Suppressor macrophage (primary cell): ENCODE data around the gene ZNF763.
"Not testable (repeated sequence)": the region's sequence is repeated elsewhere in the genome, so short reads cannot be mapped to it uniquely, and the experiment has no call there.

Experiments
- DNase-seq, 4 experiments: peaks; one replicate each; pipeline ENCODE4 v3.0.0-alpha.2; 2020 to 2022

The ZNF763 gene

DNA sequence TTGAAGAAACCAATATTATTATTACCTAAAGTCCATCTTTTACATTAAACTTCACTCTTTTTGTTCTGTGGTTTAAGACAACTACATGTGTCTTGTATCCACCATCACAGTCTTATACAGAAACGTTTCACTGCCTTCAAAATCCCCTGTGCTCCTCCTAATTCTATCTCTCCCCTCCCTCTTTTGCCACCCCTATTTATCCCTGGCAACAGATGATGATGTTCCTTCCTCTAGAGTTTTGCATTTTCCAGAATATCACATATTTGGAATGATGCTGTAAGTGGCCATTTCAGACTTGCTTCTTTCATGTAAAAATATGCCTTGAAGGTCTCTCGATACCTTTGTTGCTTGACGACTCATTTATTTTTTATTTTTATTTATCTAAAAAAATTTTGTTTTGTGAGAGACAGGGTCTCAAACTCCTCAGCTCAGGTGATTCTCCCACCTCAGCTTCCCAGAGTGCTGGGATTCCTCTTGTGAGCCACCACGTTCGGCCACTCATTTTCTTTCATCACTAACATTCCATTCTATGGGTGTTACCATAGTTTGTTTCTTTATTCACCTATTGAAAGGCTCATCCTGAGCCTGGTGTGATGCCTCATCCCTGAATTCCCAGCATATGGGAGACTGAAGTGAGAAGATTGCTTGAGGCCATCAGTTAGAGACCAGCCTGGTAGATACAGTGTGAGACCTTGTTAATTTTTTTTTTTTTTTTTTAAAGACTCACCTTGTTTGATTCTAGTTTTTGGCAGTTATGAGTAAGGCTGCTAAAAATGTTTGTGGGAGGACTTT lies 8.4 kb downstream of the ZNF763 start:
- DNase-seq, result no peak

DNA sequence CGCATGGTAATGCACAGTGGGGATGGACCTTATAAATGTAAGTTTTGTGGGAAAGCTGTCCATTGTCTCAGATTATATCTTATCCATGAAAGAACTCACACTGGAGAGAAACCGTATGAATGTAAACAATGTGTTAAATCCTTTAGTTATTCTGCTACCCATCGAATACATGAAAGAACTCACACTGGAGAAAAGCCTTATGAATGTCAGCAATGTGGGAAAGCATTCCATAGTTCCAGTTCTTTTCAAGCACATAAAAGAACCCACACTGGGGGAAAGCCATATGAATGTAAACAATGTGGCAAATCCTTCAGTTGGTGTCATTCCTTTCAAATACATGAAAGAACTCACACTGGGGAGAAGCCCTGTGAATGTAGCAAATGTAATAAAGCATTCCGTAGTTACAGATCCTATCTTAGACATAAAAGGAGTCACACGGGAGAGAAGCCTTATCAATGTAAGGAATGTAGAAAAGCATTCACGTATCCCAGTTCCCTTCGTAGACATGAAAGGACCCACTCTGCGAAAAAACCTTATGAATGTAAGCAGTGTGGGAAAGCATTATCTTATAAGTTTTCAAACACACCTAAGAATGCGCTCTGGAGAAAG lies 13.8 kb downstream of the ZNF763 start:
- DNase-seq, result no peak

DNA sequence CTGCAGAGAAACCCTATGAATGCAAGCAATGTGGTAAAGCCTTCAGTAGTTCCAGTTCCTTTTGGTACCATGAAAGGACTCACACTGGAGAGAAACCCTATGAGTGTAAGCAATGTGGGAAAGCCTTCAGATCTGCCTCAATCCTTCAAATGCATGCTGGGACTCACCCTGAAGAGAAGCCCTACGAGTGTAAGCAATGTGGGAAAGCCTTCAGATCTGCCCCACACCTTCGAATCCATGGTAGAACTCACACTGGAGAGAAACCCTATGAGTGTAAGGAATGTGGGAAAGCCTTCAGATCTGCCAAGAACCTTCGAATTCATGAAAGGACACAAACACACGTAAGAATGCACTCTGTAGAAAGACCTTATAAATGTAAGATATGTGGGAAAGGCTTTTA lies 14.7 kb downstream of the ZNF763 start:
- no peak for DNase-seq

DNA sequence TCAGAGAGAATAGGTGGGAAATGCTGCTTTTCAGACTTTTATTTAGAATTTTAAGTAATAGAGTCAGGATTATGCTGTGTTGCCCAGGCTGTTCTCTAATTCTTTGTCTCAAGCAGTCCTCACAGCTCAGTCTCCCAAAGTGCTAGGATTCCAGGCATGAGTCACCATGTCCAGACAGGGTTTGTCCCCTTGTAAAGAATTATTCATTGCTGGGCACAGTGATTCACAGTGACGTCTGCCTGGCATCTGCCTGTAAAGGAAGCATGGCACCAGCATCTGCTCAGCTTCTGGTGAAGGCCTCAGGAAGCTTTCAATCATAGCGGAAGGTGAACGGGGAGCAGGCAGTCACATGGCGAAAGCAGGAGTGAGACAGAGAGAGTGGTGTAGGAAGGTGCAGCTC lies 17.7 kb downstream of the ZNF763 start:
- no peak for DNase-seq

DNA sequence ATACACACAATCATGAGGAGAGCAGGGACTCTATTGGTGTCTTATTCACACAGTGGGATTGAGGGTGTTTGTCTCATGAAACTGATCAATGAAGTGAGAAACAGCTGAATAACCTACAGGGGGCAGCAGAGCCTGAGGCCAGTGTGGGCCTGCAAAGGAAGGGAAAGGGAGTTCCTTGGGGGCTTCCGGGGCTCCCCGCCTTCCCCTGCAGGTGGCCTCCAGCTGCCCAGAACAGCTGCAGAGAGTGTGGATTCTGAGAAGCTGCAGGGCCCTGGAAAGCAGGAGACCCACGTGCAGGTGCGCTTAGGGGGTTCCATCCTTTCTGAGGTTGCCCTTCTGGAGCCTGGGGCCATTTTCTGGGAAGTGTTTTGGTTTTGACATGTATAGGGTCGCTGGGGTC lies 20.1 kb downstream of the ZNF763 start:
- DNase-seq, result no peak

DNA sequence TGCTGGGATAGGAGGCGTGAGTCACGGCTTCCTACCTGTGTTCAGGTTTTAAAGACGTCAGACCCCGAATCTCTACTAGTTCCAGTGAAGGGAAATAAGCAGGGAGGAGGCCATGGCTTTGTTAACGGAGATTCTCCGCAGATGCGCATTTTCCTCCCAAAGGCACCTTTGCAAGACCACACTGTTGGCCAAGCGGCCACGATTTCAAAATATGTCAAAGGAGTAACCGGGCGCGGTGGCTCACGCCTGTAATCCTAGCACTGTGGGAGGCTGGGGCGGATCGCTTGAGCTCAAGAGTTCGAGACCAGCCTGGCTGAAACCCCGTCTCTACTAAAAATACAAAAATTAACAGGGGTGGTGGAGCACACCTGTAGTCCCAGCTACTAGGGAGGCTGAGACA lies 21.9 kb downstream of the ZNF763 start:
- DNase-seq, result no peak

DNA sequence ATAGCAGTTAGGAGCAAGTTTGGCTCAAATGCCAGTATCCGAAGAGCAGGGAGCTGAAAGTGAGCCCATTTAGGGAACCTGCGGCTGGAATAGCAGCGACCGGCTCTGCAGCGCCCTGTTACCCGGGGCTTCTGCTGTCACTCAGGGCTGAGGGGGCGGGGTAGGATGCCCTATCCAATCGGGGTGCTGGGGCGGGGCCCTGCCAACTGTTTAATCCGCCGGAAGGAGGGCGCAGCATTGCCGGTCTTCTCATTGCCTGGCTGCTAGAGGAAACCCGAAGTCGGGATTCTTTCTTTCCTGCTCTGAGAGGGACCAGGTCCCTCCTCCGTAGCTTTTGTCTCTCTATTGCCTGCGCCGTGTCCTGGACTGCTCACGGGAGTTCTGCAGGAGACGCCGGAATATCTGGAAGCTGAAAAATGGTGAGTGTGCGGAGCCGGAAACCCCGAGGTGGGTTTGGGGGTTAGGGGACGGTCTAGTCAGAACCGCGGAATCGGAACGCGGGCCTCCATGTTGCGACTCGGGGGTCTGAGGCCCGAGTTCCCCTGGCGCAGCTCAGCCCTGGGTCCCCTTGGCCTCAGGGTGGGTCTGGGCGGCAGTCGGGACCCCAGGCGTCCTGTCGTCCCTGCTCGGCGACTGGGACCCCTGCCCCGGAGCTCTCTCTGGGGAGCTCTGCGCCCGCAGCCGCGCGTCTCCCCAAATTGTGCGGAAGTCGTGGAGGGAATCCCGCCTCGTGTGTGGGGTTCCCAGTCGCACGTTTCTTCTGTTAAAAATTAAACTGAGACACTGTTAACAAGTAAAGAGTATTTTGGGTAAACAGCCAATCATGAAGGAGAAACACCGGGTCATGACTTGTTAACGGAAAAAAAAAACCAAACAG lies 22.8 kb downstream of the ZNF763 start:
- DNase-seq, result peak; percentile 97 to 99 (median 98)

DNA sequence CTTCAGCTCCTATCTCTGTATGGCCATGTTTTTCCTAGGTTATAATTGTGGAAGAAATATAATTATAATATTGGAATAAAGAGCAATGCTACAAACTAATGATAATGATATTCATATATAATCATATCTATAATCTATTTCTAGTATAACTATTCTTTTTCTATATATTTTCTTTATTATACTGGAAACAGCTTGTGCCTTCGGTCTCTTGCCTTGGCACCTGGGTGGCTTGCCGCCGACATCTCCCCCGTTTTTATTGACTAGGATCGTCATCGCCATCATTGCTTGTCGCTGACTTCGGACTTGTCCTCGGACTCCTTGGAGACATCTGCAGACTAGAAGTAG lies 24.2 kb downstream of the ZNF763 start:
- DNase-seq, result no peak

DNA sequence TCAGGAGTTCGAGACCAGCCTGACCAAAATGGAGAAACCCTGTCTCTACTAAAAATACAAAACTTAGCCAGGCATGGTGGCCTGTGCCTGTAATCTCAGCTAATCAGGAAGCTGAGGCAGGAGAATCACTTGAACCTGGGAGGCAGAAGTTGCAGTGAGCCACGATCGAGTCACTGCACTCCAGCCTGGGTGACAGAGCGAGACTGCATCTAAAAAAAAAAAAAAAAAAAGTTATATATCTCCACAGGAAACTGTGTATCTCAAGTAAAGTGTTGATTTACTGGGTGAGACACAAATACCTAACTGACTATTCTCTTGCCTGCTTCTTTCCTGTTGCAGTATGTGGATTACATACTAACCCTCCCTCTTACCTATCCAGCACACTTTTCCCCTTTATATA lies 27.1 kb downstream of the ZNF763 start:
- DNase-seq, result not testable (repeated sequence)

DNA sequence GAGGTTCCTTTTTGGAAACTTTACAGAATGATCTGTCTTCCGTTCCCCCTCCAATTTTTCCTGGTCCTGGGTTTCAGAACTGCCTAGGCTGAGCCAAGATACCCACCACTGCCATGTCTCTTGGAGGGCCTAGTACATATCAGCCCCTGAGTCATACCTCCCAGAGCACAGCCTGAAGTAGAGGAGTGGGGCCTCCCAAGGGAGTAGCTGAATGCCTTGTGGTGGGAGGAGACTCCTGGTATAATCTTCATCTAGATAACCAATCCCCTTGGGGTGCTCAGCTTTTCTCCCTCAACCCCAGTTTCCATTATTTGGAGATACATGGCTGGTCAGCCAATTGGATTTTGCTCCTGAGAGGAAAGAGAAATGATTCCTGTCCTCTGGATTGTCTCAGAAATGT lies 30.3 kb downstream of the ZNF763 start:
- no peak for DNase-seq

DNA sequence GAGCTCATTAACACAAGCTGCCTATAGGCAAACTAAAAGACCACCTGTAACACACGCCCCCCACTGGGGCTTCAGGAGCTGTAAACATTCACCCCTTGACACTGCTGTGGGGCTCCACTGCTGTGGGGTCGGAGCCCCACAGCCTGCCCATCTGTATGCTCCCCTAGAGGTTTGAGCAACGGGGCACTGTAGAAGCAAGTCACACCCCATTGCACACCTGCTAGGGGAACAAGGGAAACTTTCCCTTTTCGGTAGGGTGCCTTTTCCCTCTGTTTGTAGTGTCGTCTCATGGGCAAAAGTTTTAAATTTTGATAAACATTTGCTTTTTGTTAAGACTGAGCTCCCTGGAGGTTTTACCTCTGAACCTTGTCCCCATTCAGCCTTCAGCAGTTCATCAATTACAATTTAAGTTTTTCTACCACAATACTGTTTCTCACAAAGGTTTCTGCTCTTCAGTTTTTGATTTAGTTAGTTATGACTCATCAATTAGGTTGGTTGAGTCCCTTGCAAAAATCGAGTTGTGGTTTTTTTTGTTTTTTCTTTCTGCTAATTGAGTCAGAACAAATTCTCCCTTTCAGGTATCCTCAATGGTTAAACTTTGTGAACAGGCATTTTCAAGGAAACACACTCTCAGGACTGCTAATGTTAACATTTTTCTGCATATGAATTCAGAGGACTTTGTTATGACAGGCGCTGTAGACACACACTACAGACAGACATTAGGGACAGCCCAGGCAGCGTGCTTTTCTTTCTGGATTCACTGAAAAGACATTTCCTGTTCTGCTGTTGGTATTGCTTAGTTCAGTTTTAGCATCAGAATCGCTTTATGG lies 35.5 kb downstream of the ZNF763 start:
- DNase-seq, result no peak

DNA sequence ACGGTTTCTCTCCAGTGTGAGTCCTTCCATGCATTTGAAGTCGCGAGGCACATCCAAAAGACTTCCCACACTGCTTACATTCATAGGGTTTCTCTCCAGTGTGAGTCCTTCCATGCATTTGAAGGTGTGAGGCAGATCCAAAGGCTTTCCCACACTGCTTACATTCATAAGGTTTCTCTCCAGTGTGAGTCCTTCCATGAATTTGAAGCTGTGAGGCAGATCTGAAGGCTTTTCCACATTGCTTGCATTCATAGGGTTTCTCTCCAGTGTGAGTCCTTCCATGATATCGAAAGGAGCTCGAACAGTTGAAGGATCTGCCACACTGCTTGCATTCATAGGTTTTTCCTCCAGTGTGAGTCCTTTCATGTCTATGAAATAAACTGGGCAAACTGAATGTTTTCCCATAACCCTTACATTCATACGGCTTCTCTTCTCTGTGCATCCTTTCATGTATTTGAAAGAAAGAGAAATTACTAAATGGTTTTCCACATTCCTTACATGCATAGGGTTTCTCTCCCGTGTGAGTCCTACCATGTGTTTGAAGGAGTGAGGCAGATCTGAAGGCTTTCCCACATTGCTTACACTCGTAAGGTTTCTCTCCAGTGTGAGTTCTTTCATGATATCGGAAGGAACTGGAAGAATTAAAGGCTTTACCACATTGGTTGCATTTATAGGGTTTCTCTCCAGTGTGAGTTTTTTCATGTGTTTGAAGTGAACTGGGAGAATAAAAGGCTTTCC lies 50.3 kb downstream of the ZNF763 start:
- no peak for DNase-seq

DNA sequence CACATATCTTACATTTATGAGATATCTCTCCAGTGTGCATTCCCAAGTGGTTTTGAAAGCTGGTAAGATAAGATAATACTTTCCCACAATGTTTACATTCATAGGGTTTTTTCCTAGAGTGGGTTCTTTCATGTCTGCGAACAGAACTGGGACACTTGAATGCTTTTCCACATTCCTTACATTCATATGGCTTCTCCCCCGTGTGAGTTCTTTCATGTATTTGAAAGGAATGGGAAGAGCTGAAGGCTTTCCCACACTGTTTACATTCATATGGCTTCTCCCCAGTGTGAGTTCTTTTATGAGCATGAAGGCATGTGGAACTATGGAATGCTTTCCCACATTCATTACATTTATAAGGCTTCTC lies 50.9 kb downstream of the ZNF763 start:
- DNase-seq, result no peak
